WI38 (cell line): ENCODE measurements around the gene TMEM203.

Experiments
- H3K4me3 ChIP-seq: 2 replicates; pipeline ENCODE4 v1.5.1; 2011; ENCODE audit warnings: low read depth, mild to moderate bottlenecking, control low read depth, low read length
- CTCF ChIP-seq: IDR thresholded peaks from 2 replicates; pipeline ENCODE4 v1.5.1; 2012; ENCODE audit warnings: low read depth, mild to moderate bottlenecking, control low read depth, low read length

The TMEM203 gene

GRCh38 chr9:137214620-137215019 lies 9.2 kb upstream of the TMEM203 start:
- TF ChIP-seq CTCF: no peak
- H3K4me3 ChIP-seq: no peak overlapping the region

- no peak for TF ChIP-seq CTCF
- H3K4me3 ChIP-seq: no peak overlapping the region
Measured at GRCh38 chr9:137213160-137214060, 8.0 kb upstream of the TMEM203 start.

- H3K4me3 ChIP-seq: no peak overlapping the region
- TF ChIP-seq CTCF: no peak
Measured at GRCh38 chr9:137212520-137212919, 7.1 kb upstream of the TMEM203 start.

GRCh38 chr9:137211532-137211931 lies 6.1 kb upstream of the TMEM203 start:
- no peak for TF ChIP-seq CTCF
- no peak overlapping the region for H3K4me3 ChIP-seq

GRCh38 chr9:137206602-137207001 lies 1.2 kb upstream of the TMEM203 start:
- TF ChIP-seq CTCF: no peak

GRCh38 chr9:137204731-137205125 lies 720 bp downstream of the TMEM203 start:
- no peak for TF ChIP-seq CTCF
- H3K4me3 ChIP-seq: peak overlapping the region; percentile 95

More at GRCh38 chr9:137206602-137207001, 1.2 kb upstream of the TMEM203 start:
- H3K4me3 ChIP-seq: peak overlapping the region; percentile 95

- no peak overlapping the region for H3K4me3 ChIP-seq
- no peak for TF ChIP-seq CTCF
Measured at GRCh38 chr9:137202966-137203365, 2.5 kb downstream of the TMEM203 start.
